K562 (cell line): Measurements from ENCODE around the gene ABCB9. TPM values are rescaled to one million over a fixed set of nuclear protein-coding genes. Genes with fewer than 3 reads are reported as not detected.

Source experiments
- CBX3 ChIP-seq, 2 experiments: IDR thresholded peaks; 1 replicate in 1 of 2; 2 replicates in 1 of 2; pipeline ENCODE4 v1.6.1; 2012; ENCODE audit warnings: inconsistent platforms in 2 of 2, low read length in 2 of 2, borderline replicate concordance in 1 of 2, control low read depth in 1 of 2
- CBX8 ChIP-seq: fragments of 200-600 bp; sonication (generic); IDR thresholded peaks from 2 replicates; pipeline ENCODE4 v1.6.1; 2012; ENCODE audit warnings: borderline replicate concordance, mixed run types, low read depth, mild to moderate bottlenecking, moderate library complexity, mixed read lengths, low read length, control low read depth, inconsistent platforms; ENCODE audit not compliant: poor library complexity, severe bottlenecking; ENCODE audit errors: extremely low read depth
- E4F1 ChIP-seq: fragments of 250-450 bp; sonication (Bioruptor Pico); IDR thresholded peaks from 2 replicates; pipeline ENCODE4 v1.5.0; 2021; ENCODE audit warnings: mild to moderate bottlenecking, borderline replicate concordance
- EGR1 ChIP-seq: fragments of 450-650 bp; conservative IDR thresholded peaks from 2 replicates; pipeline ENCODE4 v1.6.1; 2017; ENCODE audit warnings: mild to moderate bottlenecking
- HIVEP1 ChIP-seq: fragments of 250-450 bp; sonication (Bioruptor Pico); IDR thresholded peaks from 2 replicates; pipeline ENCODE4 v1.4.0; 2020; ENCODE audit warnings: mild to moderate bottlenecking
- JUND ChIP-seq, 2 experiments: IDR thresholded peaks; 2 replicates in 1 of 2; 3 replicates in 1 of 2; pipeline ENCODE4 v1.6.1; 2011; ENCODE audit warnings: borderline replicate concordance in 2 of 2, low read depth in 2 of 2, low read length in 2 of 2, improper control_type of control experiment in 1 of 2, missing biosample characterization in 1 of 2, missing genetic modification characterization in 1 of 2, missing genetic modification reagents in 1 of 2
- MAZ ChIP-seq, 2 experiments: fragments of 450-650 bp in 1 of 2; sonication (generic) in 1 of 2; formaldehyde crosslinking; IDR thresholded peaks in 1 of 2; conservative IDR thresholded peaks in 1 of 2; 2 replicates each; pipeline versions ENCODE4 v1.4.0 to v1.5.0; 2020; ENCODE audit warnings: mild to moderate bottlenecking in 1 of 2, missing genetic modification reagents in 1 of 2
- NR2F6 ChIP-seq: fragments of 450-650 bp; formaldehyde crosslinking; IDR thresholded peaks from 2 replicates; pipeline ENCODE4 v1.4.0; 2020; ENCODE audit warnings: mild to moderate bottlenecking
- SRSF1 ChIP-seq: fragments of 200-400 bp; formaldehyde crosslinking; IDR thresholded peaks from 2 replicates; pipeline ENCODE4 v1.6.1; 2017; ENCODE audit warnings: mild to moderate bottlenecking, low read depth, low read length, moderate library complexity
- TBP ChIP-seq: optimal IDR thresholded peaks from 2 replicates; pipeline ENCODE3; 2011; ENCODE audit warnings: low read depth, low read length, improper control_type of control experiment
- ZC3H11A ChIP-seq: IDR thresholded peaks from 2 replicates; pipeline ENCODE4 v1.6.1; 2012; ENCODE audit warnings: low read depth, low read length, improper control_type of control experiment
- ZNF444 ChIP-seq: fragments of 250-450 bp; sonication (Bioruptor Pico); IDR thresholded peaks from 2 replicates; pipeline ENCODE4 v1.4.0; 2020; ENCODE audit warnings: mild to moderate bottlenecking, moderate library complexity
- polyA plus RNA-seq, 8 experiments: library from polyadenylated mRNA; depleted of rRNA in 4 of 8; stranded (reverse) in 5 of 8; unstranded in 3 of 8; fragments of >200 nt; fragmentation: Nextera tagmentation in 2 of 8; fragmentation: Illumina TruSeq in 1 of 8; extraction: Ambion mirVana in 2 of 8; extraction: Trizol in 1 of 8; gene quantifications; 2 replicates each; pipeline versions ENCODE4 v1.2.1 to v1.2.3, GENCODE V29; 2011 to 2014; ENCODE audit warnings: inconsistent platforms in 1 of 8, missing spikeins in 1 of 8
- total RNA-seq, 7 experiments: library from RNA; depleted of rRNA in 6 of 7; stranded (reverse); fragments of >200 nt in 6 of 7; fragmentation: Illumina TruSeq in 2 of 7; extraction: Trizol in 2 of 7; gene quantifications; 2 replicates each; pipeline versions ENCODE4 v1.2.1 to v1.2.3, GENCODE V29; 2011 to 2021; ENCODE audit warnings: low replicate concordance in 1 of 7
- TF ChIP-seq, protein P1 (sequence below): fragments of 450-650 bp; IDR thresholded peaks from 2 replicates; pipeline ENCODE4 v1.6.1; 2016; ENCODE audit warnings: mild to moderate bottlenecking, moderate library complexity

The ABCB9 gene
- total and polyA plus RNA-seq, 9 of the 15 experiments (the other 6 are each of a cell fraction or from before 2014, with no cell fraction given) = 0.20 to 12.6 (median 6.2) TPM

- TF ChIP-seq, protein P1, sequence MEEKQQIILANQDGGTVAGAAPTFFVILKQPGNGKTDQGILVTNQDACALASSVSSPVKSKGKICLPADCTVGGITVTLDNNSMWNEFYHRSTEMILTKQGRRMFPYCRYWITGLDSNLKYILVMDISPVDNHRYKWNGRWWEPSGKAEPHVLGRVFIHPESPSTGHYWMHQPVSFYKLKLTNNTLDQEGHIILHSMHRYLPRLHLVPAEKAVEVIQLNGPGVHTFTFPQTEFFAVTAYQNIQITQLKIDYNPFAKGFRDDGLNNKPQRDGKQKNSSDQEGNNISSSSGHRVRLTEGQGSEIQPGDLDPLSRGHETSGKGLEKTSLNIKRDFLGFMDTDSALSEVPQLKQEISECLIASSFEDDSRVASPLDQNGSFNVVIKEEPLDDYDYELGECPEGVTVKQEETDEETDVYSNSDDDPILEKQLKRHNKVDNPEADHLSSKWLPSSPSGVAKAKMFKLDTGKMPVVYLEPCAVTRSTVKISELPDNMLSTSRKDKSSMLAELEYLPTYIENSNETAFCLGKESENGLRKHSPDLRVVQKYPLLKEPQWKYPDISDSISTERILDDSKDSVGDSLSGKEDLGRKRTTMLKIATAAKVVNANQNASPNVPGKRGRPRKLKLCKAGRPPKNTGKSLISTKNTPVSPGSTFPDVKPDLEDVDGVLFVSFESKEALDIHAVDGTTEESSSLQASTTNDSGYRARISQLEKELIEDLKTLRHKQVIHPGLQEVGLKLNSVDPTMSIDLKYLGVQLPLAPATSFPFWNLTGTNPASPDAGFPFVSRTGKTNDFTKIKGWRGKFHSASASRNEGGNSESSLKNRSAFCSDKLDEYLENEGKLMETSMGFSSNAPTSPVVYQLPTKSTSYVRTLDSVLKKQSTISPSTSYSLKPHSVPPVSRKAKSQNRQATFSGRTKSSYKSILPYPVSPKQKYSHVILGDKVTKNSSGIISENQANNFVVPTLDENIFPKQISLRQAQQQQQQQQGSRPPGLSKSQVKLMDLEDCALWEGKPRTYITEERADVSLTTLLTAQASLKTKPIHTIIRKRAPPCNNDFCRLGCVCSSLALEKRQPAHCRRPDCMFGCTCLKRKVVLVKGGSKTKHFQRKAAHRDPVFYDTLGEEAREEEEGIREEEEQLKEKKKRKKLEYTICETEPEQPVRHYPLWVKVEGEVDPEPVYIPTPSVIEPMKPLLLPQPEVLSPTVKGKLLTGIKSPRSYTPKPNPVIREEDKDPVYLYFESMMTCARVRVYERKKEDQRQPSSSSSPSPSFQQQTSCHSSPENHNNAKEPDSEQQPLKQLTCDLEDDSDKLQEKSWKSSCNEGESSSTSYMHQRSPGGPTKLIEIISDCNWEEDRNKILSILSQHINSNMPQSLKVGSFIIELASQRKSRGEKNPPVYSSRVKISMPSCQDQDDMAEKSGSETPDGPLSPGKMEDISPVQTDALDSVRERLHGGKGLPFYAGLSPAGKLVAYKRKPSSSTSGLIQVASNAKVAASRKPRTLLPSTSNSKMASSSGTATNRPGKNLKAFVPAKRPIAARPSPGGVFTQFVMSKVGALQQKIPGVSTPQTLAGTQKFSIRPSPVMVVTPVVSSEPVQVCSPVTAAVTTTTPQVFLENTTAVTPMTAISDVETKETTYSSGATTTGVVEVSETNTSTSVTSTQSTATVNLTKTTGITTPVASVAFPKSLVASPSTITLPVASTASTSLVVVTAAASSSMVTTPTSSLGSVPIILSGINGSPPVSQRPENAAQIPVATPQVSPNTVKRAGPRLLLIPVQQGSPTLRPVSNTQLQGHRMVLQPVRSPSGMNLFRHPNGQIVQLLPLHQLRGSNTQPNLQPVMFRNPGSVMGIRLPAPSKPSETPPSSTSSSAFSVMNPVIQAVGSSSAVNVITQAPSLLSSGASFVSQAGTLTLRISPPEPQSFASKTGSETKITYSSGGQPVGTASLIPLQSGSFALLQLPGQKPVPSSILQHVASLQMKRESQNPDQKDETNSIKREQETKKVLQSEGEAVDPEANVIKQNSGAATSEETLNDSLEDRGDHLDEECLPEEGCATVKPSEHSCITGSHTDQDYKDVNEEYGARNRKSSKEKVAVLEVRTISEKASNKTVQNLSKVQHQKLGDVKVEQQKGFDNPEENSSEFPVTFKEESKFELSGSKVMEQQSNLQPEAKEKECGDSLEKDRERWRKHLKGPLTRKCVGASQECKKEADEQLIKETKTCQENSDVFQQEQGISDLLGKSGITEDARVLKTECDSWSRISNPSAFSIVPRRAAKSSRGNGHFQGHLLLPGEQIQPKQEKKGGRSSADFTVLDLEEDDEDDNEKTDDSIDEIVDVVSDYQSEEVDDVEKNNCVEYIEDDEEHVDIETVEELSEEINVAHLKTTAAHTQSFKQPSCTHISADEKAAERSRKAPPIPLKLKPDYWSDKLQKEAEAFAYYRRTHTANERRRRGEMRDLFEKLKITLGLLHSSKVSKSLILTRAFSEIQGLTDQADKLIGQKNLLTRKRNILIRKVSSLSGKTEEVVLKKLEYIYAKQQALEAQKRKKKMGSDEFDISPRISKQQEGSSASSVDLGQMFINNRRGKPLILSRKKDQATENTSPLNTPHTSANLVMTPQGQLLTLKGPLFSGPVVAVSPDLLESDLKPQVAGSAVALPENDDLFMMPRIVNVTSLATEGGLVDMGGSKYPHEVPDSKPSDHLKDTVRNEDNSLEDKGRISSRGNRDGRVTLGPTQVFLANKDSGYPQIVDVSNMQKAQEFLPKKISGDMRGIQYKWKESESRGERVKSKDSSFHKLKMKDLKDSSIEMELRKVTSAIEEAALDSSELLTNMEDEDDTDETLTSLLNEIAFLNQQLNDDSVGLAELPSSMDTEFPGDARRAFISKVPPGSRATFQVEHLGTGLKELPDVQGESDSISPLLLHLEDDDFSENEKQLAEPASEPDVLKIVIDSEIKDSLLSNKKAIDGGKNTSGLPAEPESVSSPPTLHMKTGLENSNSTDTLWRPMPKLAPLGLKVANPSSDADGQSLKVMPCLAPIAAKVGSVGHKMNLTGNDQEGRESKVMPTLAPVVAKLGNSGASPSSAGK = no peak
- TF ChIP-seq E4F1 (CRISPR knock-in tag) (no peak), NR2F6 (CRISPR knock-in tag) (no peak), HIVEP1 (CRISPR knock-in tag) (no peak), CBX3 (IDR thresholded peaks at IDR 0.05; ENCODE audit: borderline replicate concordance in 1 of 2, low read length in 2 of 2) (peak in 1 of 2 experiments; percentile 77; a peak in 1 of 3 replicates), EGR1 (peak; percentile 19; the same call in 1 of the 2 replicates), SRSF1 (no peak), MAZ (CRISPR knock-in tag; conservative IDR thresholded peaks at IDR 0.05 in 1 of 2, IDR thresholded peaks at IDR 0.05 in 1 of 2) (peak; percentile 39 to 76), JUND (IDR thresholded peaks at IDR 0.05; ENCODE audit: borderline replicate concordance, low read depth, low read length) (peak; percentile 90), JUND (tag; IDR thresholded peaks at IDR 0.05; ENCODE audit: borderline replicate concordance, low read depth, low read length) (peak; percentile 82; the same call in 2 of the 3 replicates), ZC3H11A (no peak; the same call in 1 of the 2 replicates), CBX8 (no peak), TBP (peak; percentile 65), ZNF444 (CRISPR knock-in tag) (no peak)
Observed at GRCh38 chr12:122974274-122974891, 8.1 kb upstream of the ABCB9 start (continued).
